ENCODE measurements around the gene PCSK5. TPM values are rescaled to one million over a fixed set of nuclear protein-coding genes. Genes with fewer than 3 reads are reported as not detected.
"Not testable (repeated sequence)": the region's sequence is repeated elsewhere in the genome, so short reads cannot be mapped to it uniquely, and the experiment has no call there.

Gene PCSK5
- total RNA-seq, 4 donors from 2014 or later: 9.6 to 41.8 (median 15.1) TPM

GRCh38 chr9:76044266-76044819, 153.9 kb downstream of the PCSK5 start:
- 88% methylated on average over 3 of the region's 3 CpGs for WGBS, 2 donors

GRCh38 chr9:76045221-76045620, 154.7 kb downstream of the PCSK5 start:
- no peak for DNase-seq
- TF ChIP-seq POLR2A (IDR thresholded peaks at IDR 0.05): no peak
- TF ChIP-seq CTCF (IDR thresholded peaks at IDR 0.05): no peak
- Histone ChIP-seq H3K27ac (no peak overlapping the region), H3K36me3 (no peaks in the 10 kb centered on the region), H3K4me1 (no peaks in the 10 kb centered on the region), H3K4me3 (replicated peaks in 1 of 3) (no peak overlapping the region), H3K27me3 (no peaks in the 10 kb centered on the region), H3K9me3 (no peaks in the 10 kb centered on the region)
- intact Hi-C loops (cut with DNase I): no loop called here
- WGBS, 2 donors: 77 to 79% methylated on average over 2 of the region's 2 CpGs

More at GRCh38 chr9:76044266-76044819, 153.9 kb downstream of the PCSK5 start:
- DNase-seq: no peak
- no peaks in the 10 kb centered on the region for H3K27me3 ChIP-seq
- H3K4me3 ChIP-seq (replicated peaks in 1 of 3): no peak overlapping the region
- H3K9me3 ChIP-seq: no peaks in the 10 kb centered on the region
- no peak overlapping the region for H3K27ac ChIP-seq
- no peaks in the 10 kb centered on the region for H3K4me1 ChIP-seq
- H3K36me3 ChIP-seq: no peaks in the 10 kb centered on the region
- TF ChIP-seq POLR2A (IDR thresholded peaks at IDR 0.05) (no peak), CTCF (IDR thresholded peaks at IDR 0.05) (no peak)
- intact Hi-C loops (cut with DNase I): no loop called here

- intact Hi-C loops (cut with DNase I): no loop called here
- DNase-seq: no peak
These were observed 158.9 kb downstream of the PCSK5 start for GRCh38 chr9:76049341-76049740.

GRCh38 chr9:76067696-76068095, 177.2 kb downstream of the PCSK5 start:
- Histone ChIP-seq H3K4me1 (no peaks in the 10 kb centered on the region), H3K4me3 (replicated peaks in 1 of 3) (no peak overlapping the region), H3K27ac (no peak overlapping the region), H3K27me3 (no peaks in the 10 kb centered on the region), H3K36me3 (no peaks in the 10 kb centered on the region), H3K9me3 (no peaks in the 10 kb centered on the region)
- intact Hi-C loops (cut with DNase I): no loop called here
- DNase-seq: no peak
- TF ChIP-seq CTCF (IDR thresholded peaks at IDR 0.05): no peak
- TF ChIP-seq POLR2A (IDR thresholded peaks at IDR 0.05): no peak
- WGBS, 2 donors: 95 to 96% methylated on average over 11 of the region's 11 CpGs

More at GRCh38 chr9:76049341-76049740, 158.9 kb downstream of the PCSK5 start:
- TF ChIP-seq POLR2A (IDR thresholded peaks at IDR 0.05) (no peak), CTCF (IDR thresholded peaks at IDR 0.05) (no peak)
- 85 to 87% methylated on average over 2 of the region's 2 CpGs for WGBS, 2 donors
- H3K36me3 ChIP-seq: no peaks in the 10 kb centered on the region
- H3K27me3 ChIP-seq: no peaks in the 10 kb centered on the region
- H3K4me1 ChIP-seq: no peaks in the 10 kb centered on the region
- no peaks in the 10 kb centered on the region for H3K9me3 ChIP-seq
- no peak overlapping the region for H3K4me3 ChIP-seq (replicated peaks in 1 of 3)
- H3K27ac ChIP-seq: no peak overlapping the region

GRCh38 chr9:76077537-76077936, 187.1 kb downstream of the PCSK5 start:
- Histone ChIP-seq H3K27me3 (no peaks in the 10 kb centered on the region), H3K36me3 (no peaks in the 10 kb centered on the region), H3K27ac (no peak overlapping the region), H3K4me3 (replicated peaks in 1 of 3) (no peak overlapping the region), H3K4me1 (no peaks in the 10 kb centered on the region), H3K9me3 (no peaks in the 10 kb centered on the region)
- TF ChIP-seq CTCF (IDR thresholded peaks at IDR 0.05) (no peak), POLR2A (IDR thresholded peaks at IDR 0.05) (no peak)
- intact Hi-C loops (cut with DNase I): loop anchor here (10.0 kb wide), 1 partner anchor 63 kb away; no protein-coding TSS in a partner anchor
- DNase-seq: no peak

GRCh38 chr9:76081281-76081680, 190.8 kb downstream of the PCSK5 start:
- intact Hi-C loops (cut with DNase I): not testable (repeated sequence)
- 95 to 98% methylated on average over 5 of the region's 5 CpGs for WGBS, 2 donors

More at GRCh38 chr9:76081281-76081680, 190.8 kb downstream of the PCSK5 start:
- H3K4me3 ChIP-seq (replicated peaks in 1 of 3); H3K4me1 ChIP-seq; H3K27me3 ChIP-seq; H3K27ac ChIP-seq; H3K9me3 ChIP-seq; DNase-seq; H3K36me3 ChIP-seq: not testable (repeated sequence)
